HEK293 (cell line): ENCODE measurements around the gene FOXN1.

Experiments
- HOXA7 ChIP-seq: sonication (generic); formaldehyde crosslinking; IDR thresholded peaks from 2 replicates; pipeline ENCODE4 v1.8.1; 2022; ENCODE audit warnings: missing genetic modification reagents, borderline replicate concordance
- TCF7L2 ChIP-seq: IDR thresholded peaks from 2 replicates; pipeline ENCODE4 v1.6.1; 2011; ENCODE audit warnings: low read depth, mild to moderate bottlenecking, inconsistent platforms, low read length, moderate library complexity, borderline replicate concordance
- YY1 ChIP-seq: fragments of 450-650 bp; formaldehyde crosslinking; IDR thresholded peaks from 2 replicates; pipeline ENCODE4 v1.5.1; 2018; ENCODE audit warnings: missing biosample characterization, missing genetic modification characterization
- ZBTB20 ChIP-seq: fragments of 450-650 bp; formaldehyde crosslinking; IDR thresholded peaks from 2 replicates; pipeline ENCODE4 v1.5.1; 2016; ENCODE audit warnings: missing biosample characterization, missing genetic modification characterization
- ZNF274 ChIP-seq, 2 experiments: fragments of 200-500 bp in 1 of 2; fragments of 450-650 bp in 1 of 2; sonication (Bioruptor generic) in 1 of 2; formaldehyde crosslinking in 1 of 2; IDR thresholded peaks; 2 replicates each; pipeline versions ENCODE4 v1.5.1 to v1.6.1; 2014 to 2016; ENCODE audit warnings: borderline replicate concordance in 1 of 2, inconsistent platforms in 1 of 2, low read length in 1 of 2, missing biosample characterization in 1 of 2, missing genetic modification characterization in 1 of 2
- ZNF292 ChIP-seq: fragments of 450-650 bp; formaldehyde crosslinking; IDR thresholded peaks from 2 replicates; pipeline ENCODE4 v1.5.1; 2016; ENCODE audit warnings: low read depth, missing biosample characterization, missing genetic modification characterization, borderline replicate concordance
- ZNF768 ChIP-seq: fragments of 450-650 bp; formaldehyde crosslinking; IDR thresholded peaks from 2 replicates; pipeline ENCODE4 v1.5.1; 2018; ENCODE audit warnings: missing biosample characterization, mild to moderate bottlenecking, missing genetic modification characterization
- TF ChIP-seq, protein P1 (sequence below): fragments of 450-650 bp; formaldehyde crosslinking; IDR thresholded peaks from 2 replicates; pipeline ENCODE4 v1.5.1; 2016; ENCODE audit warnings: missing biosample characterization, missing genetic modification characterization
- TF ChIP-seq, protein P2 (sequence below): fragments of 450-650 bp; formaldehyde crosslinking; IDR thresholded peaks from 2 replicates; pipeline ENCODE4 v1.5.1; 2016; ENCODE audit warnings: missing biosample characterization, missing genetic modification characterization
- TF ChIP-seq, protein P3 (sequence below): fragments of 450-650 bp; formaldehyde crosslinking; IDR thresholded peaks from 2 replicates; pipeline ENCODE4 v1.5.1; 2016; ENCODE audit warnings: missing biosample characterization, missing genetic modification characterization, low read depth
- TF ChIP-seq, protein P4 (sequence below): fragments of 450-650 bp; IDR thresholded peaks from 2 replicates; pipeline ENCODE4 v1.5.1; 2018; ENCODE audit warnings: missing biosample characterization, mild to moderate bottlenecking, missing genetic modification characterization
- TF ChIP-seq, protein P5 (sequence below): fragments of 450-650 bp; formaldehyde crosslinking; IDR thresholded peaks from 2 replicates; pipeline ENCODE4 v1.5.1; 2017; ENCODE audit warnings: missing biosample characterization, missing genetic modification characterization

DNA sequence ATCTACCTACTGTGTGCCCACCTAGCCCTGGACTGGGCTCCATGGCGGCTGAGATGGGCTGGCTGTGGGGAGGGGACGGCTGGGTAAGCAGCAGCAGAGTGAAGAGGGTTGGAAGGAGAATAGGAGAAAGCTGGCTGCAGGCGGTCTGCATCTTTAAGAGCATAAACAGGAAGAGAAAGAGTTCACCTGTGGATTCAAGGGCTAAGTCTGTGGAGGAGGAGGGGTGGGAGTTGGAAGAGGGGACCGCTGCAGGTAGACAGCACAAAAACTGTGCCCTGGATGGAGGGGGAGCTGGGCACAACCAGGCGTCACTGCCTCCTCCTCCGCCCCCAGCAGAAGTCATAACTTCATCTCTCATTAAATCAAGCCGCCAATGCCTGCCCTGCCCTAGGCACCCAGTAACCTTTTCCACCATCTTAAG lies 32.0 kb upstream of the FOXN1 start:
- TF ChIP-seq TCF7L2 (no peak), HOXA7 (CRISPR knock-in tag) (no peak), YY1 (tag by site-specific recombination) (no peak), ZNF274 (IDR thresholded peaks at IDR 0.05; ENCODE audit: low read length) (no peak), ZNF274 (tag by site-specific recombination; IDR thresholded peaks at IDR 0.05; ENCODE audit: borderline replicate concordance) (no peak), ZNF768 (no peak), ZNF292 (tag by site-specific recombination) (no peak), ZBTB20 (no peak)
- TF ChIP-seq, protein P1, sequence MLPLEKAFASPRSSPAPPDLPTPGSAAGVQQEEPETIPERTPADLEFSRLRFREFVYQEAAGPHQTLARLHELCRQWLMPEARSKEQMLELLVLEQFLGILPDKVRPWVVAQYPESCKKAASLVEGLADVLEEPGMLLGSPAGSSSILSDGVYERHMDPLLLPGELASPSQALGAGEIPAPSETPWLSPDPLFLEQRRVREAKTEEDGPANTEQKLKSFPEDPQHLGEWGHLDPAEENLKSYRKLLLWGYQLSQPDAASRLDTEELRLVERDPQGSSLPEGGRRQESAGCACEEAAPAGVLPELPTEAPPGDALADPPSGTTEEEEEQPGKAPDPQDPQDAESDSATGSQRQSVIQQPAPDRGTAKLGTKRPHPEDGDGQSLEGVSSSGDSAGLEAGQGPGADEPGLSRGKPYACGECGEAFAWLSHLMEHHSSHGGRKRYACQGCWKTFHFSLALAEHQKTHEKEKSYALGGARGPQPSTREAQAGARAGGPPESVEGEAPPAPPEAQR = no peak
- TF ChIP-seq, protein P2, sequence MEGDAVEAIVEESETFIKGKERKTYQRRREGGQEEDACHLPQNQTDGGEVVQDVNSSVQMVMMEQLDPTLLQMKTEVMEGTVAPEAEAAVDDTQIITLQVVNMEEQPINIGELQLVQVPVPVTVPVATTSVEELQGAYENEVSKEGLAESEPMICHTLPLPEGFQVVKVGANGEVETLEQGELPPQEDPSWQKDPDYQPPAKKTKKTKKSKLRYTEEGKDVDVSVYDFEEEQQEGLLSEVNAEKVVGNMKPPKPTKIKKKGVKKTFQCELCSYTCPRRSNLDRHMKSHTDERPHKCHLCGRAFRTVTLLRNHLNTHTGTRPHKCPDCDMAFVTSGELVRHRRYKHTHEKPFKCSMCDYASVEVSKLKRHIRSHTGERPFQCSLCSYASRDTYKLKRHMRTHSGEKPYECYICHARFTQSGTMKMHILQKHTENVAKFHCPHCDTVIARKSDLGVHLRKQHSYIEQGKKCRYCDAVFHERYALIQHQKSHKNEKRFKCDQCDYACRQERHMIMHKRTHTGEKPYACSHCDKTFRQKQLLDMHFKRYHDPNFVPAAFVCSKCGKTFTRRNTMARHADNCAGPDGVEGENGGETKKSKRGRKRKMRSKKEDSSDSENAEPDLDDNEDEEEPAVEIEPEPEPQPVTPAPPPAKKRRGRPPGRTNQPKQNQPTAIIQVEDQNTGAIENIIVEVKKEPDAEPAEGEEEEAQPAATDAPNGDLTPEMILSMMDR = no peak
- TF ChIP-seq, protein P3, sequence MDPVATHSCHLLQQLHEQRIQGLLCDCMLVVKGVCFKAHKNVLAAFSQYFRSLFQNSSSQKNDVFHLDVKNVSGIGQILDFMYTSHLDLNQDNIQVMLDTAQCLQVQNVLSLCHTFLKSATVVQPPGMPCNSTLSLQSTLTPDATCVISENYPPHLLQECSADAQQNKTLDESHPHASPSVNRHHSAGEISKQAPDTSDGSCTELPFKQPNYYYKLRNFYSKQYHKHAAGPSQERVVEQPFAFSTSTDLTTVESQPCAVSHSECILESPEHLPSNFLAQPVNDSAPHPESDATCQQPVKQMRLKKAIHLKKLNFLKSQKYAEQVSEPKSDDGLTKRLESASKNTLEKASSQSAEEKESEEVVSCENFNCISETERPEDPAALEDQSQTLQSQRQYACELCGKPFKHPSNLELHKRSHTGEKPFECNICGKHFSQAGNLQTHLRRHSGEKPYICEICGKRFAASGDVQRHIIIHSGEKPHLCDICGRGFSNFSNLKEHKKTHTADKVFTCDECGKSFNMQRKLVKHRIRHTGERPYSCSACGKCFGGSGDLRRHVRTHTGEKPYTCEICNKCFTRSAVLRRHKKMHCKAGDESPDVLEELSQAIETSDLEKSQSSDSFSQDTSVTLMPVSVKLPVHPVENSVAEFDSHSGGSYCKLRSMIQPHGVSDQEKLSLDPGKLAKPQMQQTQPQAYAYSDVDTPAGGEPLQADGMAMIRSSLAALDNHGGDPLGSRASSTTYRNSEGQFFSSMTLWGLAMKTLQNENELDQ = no peak
- TF ChIP-seq, protein P4, sequence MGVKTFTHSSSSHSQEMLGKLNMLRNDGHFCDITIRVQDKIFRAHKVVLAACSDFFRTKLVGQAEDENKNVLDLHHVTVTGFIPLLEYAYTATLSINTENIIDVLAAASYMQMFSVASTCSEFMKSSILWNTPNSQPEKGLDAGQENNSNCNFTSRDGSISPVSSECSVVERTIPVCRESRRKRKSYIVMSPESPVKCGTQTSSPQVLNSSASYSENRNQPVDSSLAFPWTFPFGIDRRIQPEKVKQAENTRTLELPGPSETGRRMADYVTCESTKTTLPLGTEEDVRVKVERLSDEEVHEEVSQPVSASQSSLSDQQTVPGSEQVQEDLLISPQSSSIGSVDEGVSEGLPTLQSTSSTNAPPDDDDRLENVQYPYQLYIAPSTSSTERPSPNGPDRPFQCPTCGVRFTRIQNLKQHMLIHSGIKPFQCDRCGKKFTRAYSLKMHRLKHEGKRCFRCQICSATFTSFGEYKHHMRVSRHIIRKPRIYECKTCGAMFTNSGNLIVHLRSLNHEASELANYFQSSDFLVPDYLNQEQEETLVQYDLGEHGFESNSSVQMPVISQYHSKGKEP = no peak
- TF ChIP-seq, protein P5, sequence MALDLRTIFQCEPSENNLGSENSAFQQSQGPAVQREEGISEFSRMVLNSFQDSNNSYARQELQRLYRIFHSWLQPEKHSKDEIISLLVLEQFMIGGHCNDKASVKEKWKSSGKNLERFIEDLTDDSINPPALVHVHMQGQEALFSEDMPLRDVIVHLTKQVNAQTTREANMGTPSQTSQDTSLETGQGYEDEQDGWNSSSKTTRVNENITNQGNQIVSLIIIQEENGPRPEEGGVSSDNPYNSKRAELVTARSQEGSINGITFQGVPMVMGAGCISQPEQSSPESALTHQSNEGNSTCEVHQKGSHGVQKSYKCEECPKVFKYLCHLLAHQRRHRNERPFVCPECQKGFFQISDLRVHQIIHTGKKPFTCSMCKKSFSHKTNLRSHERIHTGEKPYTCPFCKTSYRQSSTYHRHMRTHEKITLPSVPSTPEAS = no peak
